GM21723 (cell line): Measurements from ENCODE around the gene RPSA.
"Not testable (repeated sequence)": the region's sequence is repeated elsewhere in the genome, so short reads cannot be mapped to it uniquely, and the experiment has no call there.

Experiments used
- ATAC-seq: cut with Tn5 transposase; IDR thresholded peaks from one replicate; pipeline ENCODE4 v1.9.1; 2021; ENCODE audit warnings: mild to moderate bottlenecking, moderate library complexity; ENCODE audit not compliant: unreplicated experiment

The RPSA gene

GRCh38 chr3:39406368-39407258, at the start of gene RPSA:
Gene RPSA (plus strand): TSS chr3:39406720. CDS start chr3:39407654, 934 bp downstream.
- peak; percentile 92 for ATAC-seq

- no peak for ATAC-seq
Measured at GRCh38 chr3:39358333-39358732, 48.2 kb upstream of the RPSA start.

DNA sequence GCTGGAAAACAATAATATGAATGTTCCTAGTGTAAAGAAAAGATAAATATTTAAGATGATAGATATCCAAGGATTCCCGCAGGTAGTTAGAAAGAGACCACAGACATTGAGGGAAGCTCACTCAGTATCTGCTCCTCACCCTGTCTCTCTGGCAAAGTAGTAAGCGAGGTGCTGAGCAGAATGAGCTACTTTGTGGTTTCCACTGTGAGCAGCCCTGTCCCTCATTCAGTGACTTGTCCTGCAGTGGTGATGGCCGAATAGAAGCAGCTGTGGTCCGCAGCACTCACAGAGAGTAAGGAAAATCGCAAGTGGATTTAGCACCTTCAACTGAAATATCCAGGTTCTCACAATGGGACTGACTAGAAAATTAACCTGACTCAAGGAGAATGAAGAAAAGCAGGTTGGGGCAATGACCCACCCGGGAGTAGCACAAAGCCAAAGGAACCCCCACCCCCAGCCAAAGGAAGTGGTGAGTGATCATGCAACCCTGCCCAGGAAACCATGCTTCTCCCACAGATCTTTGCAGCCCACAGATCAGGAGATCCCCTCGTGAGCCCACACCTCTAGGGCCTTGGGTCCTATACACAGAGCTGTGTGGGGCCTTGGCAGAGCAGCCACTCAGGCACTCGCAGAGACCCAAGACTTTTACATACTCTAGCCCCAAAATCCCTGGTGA, 45.1 kb upstream of the RPSA start:
- peak; percentile 76 for ATAC-seq

- ATAC-seq: no peak
Measured at GRCh38 chr3:39362192-39362591, 44.3 kb upstream of the RPSA start.

- no peak for ATAC-seq
Measured at GRCh38 chr3:39362812-39363211, 43.7 kb upstream of the RPSA start.

- ATAC-seq: not testable (repeated sequence)
Measured at GRCh38 chr3:39370450-39370849, 36.1 kb upstream of the RPSA start.

- ATAC-seq: no peak
Measured at GRCh38 chr3:39372833-39373232, 33.7 kb upstream of the RPSA start.

DNA sequence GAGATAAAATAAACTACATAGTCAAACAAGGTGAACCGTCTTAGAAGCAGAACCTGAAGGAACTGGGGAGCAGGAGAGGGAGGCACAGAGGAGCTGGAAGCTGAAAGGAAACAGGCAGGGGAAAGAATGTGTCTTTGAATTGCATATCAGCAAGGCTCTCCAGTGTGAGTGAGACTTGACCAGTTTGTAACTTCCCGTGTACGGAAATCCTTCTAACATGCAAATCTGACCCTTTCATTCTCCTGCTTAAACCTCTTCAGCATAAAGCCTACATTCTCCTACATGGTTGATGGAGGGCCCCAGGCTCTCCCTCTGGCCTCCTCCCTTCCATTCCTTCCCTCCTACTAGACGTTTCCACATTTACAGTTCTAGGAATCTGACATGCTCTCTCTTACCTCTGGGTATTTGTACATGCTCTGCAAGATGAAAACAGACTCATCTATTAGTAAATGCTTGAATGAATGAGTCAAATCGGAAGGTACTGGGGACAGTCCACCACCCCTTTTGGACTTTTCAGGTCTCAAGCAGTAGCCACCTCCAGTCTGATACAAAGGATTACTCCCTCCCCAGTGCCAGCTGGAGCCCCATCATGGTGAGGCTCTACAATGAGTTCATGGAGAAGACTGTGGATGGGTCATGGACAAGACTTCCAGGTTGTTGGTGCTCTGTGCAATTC, 29.4 kb upstream of the RPSA start:
- ATAC-seq: no peak

GRCh38 chr3:39378088-39378487, 28.4 kb upstream of the RPSA start:
- peak; percentile 76 for ATAC-seq

GRCh38 chr3:39378957-39379777, 27.4 kb upstream of the RPSA start:
- ATAC-seq: no peak

DNA sequence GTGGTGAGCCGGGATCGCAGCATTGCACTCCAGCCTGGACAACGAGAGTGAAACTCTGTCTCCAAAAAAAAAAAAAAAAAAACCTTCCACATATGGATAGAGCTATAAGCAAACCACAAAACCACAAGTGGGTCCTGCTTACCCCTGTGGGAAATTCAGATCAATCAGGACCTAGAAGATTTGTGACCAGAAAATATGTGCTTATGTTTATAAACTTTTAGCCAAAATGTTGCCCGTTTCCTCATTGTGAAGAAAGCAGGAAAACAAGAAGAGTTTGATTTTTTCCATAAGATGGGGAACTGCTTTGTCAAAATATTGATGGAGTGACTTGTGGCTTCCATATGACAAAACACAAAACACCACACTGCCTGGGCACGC, 26.8 kb upstream of the RPSA start:
- ATAC-seq: no peak

- no peak for ATAC-seq
Measured at GRCh38 chr3:39381432-39381831, 25.1 kb upstream of the RPSA start.

GRCh38 chr3:39383045-39383880, 23.3 kb upstream of the RPSA start, which contains the start of gene SLC25A38:
Gene SLC25A38 (plus strand): TSS chr3:39383370. CDS start chr3:39383725, 355 bp downstream.
- peak; percentile 75 for ATAC-seq

- ATAC-seq: peak; percentile 81
Measured at GRCh38 chr3:39383881-39384664, 22.4 kb upstream of the RPSA start.

DNA sequence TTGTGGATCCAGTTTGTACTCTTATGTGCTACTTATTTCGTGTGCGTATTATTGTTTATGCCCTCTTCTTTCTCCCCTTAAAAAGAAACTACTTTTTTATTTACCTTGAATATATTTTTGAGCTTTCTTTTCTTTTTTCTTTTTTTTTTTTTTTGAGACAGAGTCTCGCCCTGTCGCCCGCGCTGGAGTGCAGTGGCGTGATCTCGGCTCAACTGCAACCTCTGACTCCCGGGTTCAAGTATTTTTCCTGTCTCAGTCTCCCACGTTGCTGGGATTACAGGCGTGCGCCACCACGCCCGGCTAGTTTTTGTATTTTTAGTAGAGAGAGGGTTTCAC, 21.9 kb upstream of the RPSA start:
- no peak for ATAC-seq

DNA sequence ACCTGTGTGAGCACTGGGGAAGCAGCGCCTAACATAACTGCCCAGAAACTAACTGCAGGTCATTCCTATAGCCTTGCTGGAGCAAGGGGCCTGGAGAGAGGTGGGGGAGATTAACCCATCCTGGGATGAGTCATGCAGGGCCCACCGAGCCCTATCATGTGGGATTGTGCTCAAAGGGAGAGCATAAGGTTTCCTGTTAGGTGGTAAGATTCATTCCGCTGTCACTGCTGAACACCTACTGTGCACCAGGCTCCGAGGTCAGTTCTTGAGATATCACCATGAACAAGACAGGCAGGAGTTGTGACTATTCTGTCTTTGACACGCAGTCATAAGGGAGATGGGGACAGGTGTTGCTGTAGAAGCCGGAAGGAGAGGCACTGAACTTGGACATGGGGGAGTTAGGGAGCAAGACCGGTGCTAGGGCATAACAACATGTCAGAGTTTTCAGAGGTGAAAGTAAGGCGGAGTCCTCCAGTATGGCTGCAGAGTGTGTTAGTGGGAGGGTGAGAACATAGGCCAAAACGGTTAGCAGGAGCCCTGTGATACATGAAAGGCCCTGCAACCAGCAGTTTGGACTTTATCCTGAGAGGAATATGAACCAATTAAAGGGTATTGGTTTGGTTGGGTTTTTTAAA, 20.9 kb upstream of the RPSA start:
- no peak for ATAC-seq

GRCh38 chr3:39386318-39386717, 20.2 kb upstream of the RPSA start:
- ATAC-seq: no peak

- no peak for ATAC-seq
Measured at GRCh38 chr3:39387411-39387975, 19.0 kb upstream of the RPSA start.
